ENCODE data around the gene TMEM132D. TPM values are rescaled to one million over a fixed set of nuclear protein-coding genes. Genes with fewer than 3 reads are reported as not detected.

The TMEM132D gene
- total and polyA plus RNA-seq, 2 donors (not counting 3 experiments of a cell fraction or from before 2014, with no cell fraction given) = not detected

DNA sequence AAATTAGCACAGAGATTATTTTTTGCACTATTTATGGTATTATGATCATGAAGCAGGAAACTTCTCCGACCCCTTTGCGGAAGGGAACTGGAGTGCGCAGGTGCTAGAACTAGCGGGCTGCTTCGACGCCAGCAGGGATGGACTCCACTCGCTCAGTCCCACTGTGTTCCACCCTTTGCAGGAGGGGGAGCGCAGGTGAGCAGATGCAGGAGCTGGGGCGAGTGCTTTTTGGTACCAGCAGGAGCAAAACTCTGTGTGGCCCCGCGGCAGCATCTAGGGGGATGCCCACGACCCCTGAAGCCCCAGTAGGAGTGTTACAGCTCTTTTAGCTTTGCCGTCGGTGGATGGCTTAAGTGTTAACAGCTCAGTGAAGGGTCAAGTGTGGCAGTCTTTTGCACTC lies 113.9 kb downstream of the TMEM132D start:
- Histone ChIP-seq H3K27me3 (ENCODE audit: control insufficient read depth in 2 of 2, insufficient read depth in 2 of 2, low read length in 2 of 2) (no peaks in the 10 kb centered on the region), H3K9me3 (replicated peaks; ENCODE audit: control insufficient read depth, insufficient read depth, low read length) (no peaks in the 10 kb centered on the region), H2AFZ (ENCODE audit: low read depth, low read length) (no peak overlapping the region), H3K4me3 (replicated peaks in 1 of 3; ENCODE audit: insufficient read depth in 1 of 3, low read depth in 1 of 3, low read length in 3 of 3) (no peak overlapping the region), H3K36me3 (ENCODE audit: control insufficient read depth in 2 of 2, extremely low read depth in 1 of 2, insufficient read depth in 2 of 2, low read length in 2 of 2) (no peaks in the 10 kb centered on the region), H3K27ac (ENCODE audit: insufficient read depth, low read depth, low read length) (no peak overlapping the region), H3K9me1 (replicated peaks; ENCODE audit: control insufficient read depth, extremely low read depth, insufficient read depth, low read length) (no peaks in the 10 kb centered on the region), H4K20me1 (replicated peaks; ENCODE audit: control insufficient read depth, extremely low read depth, insufficient read depth, low read length) (no peaks in the 10 kb centered on the region), H3K4me1 (ENCODE audit: control insufficient read depth, extremely low read depth, insufficient read depth, low read length) (no peaks in the 10 kb centered on the region), H3K9ac (replicated peaks; ENCODE audit: extremely low read depth, insufficient read depth, low read length) (no peak overlapping the region), H3K4me2 (ENCODE audit: insufficient read depth, low read length) (no peak overlapping the region), H3K79me2 (ENCODE audit: control insufficient read depth, insufficient read depth, low read length) (no peaks in the 10 kb centered on the region)
- CTCF ChIA-PET = no interaction called here
- dilution Hi-C loops (cut with MboI; ENCODE audit: extremely low pct_ligation_motif_present, low sequenced_read_pairs) (no loop called here), intact Hi-C loops (cut with micrococcal nuclease) (no loop called here)
- FAIRE-seq = no peak
- DNase-seq (ENCODE audit: low read depth, low spot score) = no peak
- BruUV-seq (replicated peaks) = no TSS peak
- TF ChIP-seq GATA2 (IDR thresholded peaks at IDR 0.05; ENCODE audit: insufficient read depth, insufficient read length, low read depth, low read length) = no peak
- no peak for TF ChIP-seq MYC (IDR thresholded peaks at IDR 0.05; ENCODE audit: low read depth, low read length)
- no peak for TF ChIP-seq POLR2A (IDR thresholded peaks at IDR 0.05; ENCODE audit: low read depth, low read length)
- TF ChIP-seq, protein P1, sequence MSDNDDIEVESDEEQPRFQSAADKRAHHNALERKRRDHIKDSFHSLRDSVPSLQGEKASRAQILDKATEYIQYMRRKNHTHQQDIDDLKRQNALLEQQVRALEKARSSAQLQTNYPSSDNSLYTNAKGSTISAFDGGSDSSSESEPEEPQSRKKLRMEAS (IDR thresholded peaks at IDR 0.05; ENCODE audit: insufficient read depth, insufficient read length) = no peak
- POLR2A ChIA-PET = no interaction called here

DNA sequence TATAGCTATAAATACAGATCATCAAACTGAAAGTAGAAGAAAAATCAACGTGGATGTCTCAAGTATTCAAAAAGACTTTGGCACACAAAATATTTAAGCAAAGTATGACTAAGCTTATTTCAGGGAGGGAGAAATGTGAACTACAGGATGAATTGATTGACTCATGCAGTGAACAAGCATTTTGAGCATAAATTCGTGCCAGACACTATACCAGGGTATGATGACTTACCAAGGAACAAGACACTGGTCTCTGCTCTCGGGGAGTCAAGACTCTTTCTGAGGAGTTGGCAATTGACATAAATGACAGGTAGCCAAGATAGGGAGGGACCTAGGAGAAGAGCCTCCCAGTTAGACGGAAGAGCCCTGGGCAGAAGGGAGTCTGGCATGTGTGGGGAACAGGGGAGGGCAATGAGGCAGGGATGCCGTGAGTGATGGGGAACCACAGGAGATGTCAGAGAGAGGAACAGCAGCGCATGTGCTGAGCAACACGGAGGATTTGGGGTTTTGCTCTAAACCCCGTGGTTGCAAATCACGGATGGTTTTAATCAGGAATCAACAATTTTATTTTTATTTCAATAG lies 115.2 kb downstream of the TMEM132D start:
- Histone ChIP-seq H3K4me1 (ENCODE audit: control insufficient read depth, extremely low read depth, insufficient read depth, low read length) (no peaks in the 10 kb centered on the region), H3K27me3 (ENCODE audit: control insufficient read depth in 2 of 2, insufficient read depth in 2 of 2, low read length in 2 of 2) (no peaks in the 10 kb centered on the region), H4K20me1 (replicated peaks; ENCODE audit: control insufficient read depth, extremely low read depth, insufficient read depth, low read length) (no peaks in the 10 kb centered on the region), H3K9me1 (replicated peaks; ENCODE audit: control insufficient read depth, extremely low read depth, insufficient read depth, low read length) (no peaks in the 10 kb centered on the region), H3K79me2 (ENCODE audit: control insufficient read depth, insufficient read depth, low read length) (no peaks in the 10 kb centered on the region), H3K4me3 (replicated peaks in 1 of 3; ENCODE audit: insufficient read depth in 1 of 3, low read depth in 1 of 3, low read length in 3 of 3) (no peak overlapping the region), H3K4me2 (ENCODE audit: insufficient read depth, low read length) (no peak overlapping the region), H2AFZ (ENCODE audit: low read depth, low read length) (no peak overlapping the region), H3K9ac (replicated peaks; ENCODE audit: extremely low read depth, insufficient read depth, low read length) (no peak overlapping the region), H3K36me3 (ENCODE audit: control insufficient read depth in 2 of 2, extremely low read depth in 1 of 2, insufficient read depth in 2 of 2, low read length in 2 of 2) (no peaks in the 10 kb centered on the region), H3K9me3 (replicated peaks; ENCODE audit: control insufficient read depth, insufficient read depth, low read length) (peaks cover 2% of the 10 kb centered on the region), H3K27ac (ENCODE audit: insufficient read depth, low read depth, low read length) (no peak overlapping the region)
- TF ChIP-seq GATA2 (IDR thresholded peaks at IDR 0.05; ENCODE audit: insufficient read depth, insufficient read length, low read depth, low read length) = no peak
- TF ChIP-seq POLR2AphosphoS5 (IDR thresholded peaks at IDR 0.05; ENCODE audit: insufficient read depth, low read depth, low read length) = no peak
- TF ChIP-seq MYC (IDR thresholded peaks at IDR 0.05; ENCODE audit: low read depth, low read length) = no peak
- TF ChIP-seq, protein P2, sequence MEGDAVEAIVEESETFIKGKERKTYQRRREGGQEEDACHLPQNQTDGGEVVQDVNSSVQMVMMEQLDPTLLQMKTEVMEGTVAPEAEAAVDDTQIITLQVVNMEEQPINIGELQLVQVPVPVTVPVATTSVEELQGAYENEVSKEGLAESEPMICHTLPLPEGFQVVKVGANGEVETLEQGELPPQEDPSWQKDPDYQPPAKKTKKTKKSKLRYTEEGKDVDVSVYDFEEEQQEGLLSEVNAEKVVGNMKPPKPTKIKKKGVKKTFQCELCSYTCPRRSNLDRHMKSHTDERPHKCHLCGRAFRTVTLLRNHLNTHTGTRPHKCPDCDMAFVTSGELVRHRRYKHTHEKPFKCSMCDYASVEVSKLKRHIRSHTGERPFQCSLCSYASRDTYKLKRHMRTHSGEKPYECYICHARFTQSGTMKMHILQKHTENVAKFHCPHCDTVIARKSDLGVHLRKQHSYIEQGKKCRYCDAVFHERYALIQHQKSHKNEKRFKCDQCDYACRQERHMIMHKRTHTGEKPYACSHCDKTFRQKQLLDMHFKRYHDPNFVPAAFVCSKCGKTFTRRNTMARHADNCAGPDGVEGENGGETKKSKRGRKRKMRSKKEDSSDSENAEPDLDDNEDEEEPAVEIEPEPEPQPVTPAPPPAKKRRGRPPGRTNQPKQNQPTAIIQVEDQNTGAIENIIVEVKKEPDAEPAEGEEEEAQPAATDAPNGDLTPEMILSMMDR (IDR thresholded peaks at IDR 0.05; ENCODE audit: extremely low read depth in 1 of 2, insufficient read depth in 1 of 2, low read depth in 1 of 2, low read length in 2 of 2) = no peak
- TF ChIP-seq FOS (IDR thresholded peaks at IDR 0.05; ENCODE audit: borderline replicate concordance, insufficient read depth, low read length) = no peak
- no peak for TF ChIP-seq POLR2A (IDR thresholded peaks at IDR 0.05; ENCODE audit: low read depth, low read length)
- TF ChIP-seq JUN (IDR thresholded peaks at IDR 0.05; ENCODE audit: borderline replicate concordance, insufficient read depth, insufficient read length, low read depth) = no peak
- TF ChIP-seq, protein P1 (IDR thresholded peaks at IDR 0.05; ENCODE audit: insufficient read depth, insufficient read length) = no peak
- intact Hi-C loops (cut with micrococcal nuclease) (no loop called here), dilution Hi-C loops (cut with MboI; ENCODE audit: extremely low pct_ligation_motif_present, low sequenced_read_pairs) (no loop called here)
- DNase-seq (ENCODE audit: low read depth, low spot score) (no peak), FAIRE-seq (no peak)
- no TSS peak for BruUV-seq (replicated peaks)
- POLR2A ChIA-PET = no interaction called here
- CTCF ChIA-PET = no interaction called here
